Fibroblast of villous mesenchyme (primary cell): ENCODE data around the gene ACER1. TPM values are rescaled to one million over a fixed set of nuclear protein-coding genes. Genes with fewer than 3 reads are reported as not detected.
"Not testable (repeated sequence)": the region's sequence is repeated elsewhere in the genome, so short reads cannot be mapped to it uniquely, and the experiment has no call there.

ENCODE experiments used
- DNase-seq: peaks from one replicate; pipeline ENCODE4 v3.0.0-alpha.2; 2010; ENCODE audit warnings: low read depth
- H3K4me3 ChIP-seq: 2 replicates; pipeline ENCODE4 v1.5.1; 2011; ENCODE audit warnings: low read depth, mild to moderate bottlenecking, low read length
- CTCF ChIP-seq: IDR thresholded peaks from 2 replicates; pipeline ENCODE4 v1.5.1; 2012; ENCODE audit warnings: low read depth, mild to moderate bottlenecking, low read length; ENCODE audit not compliant: insufficient read depth
- total RNA-seq: library from RNA; depleted of rRNA; stranded (reverse); fragments of >200 nt; gene quantifications from 2 replicates; pipeline ENCODE4 v1.2.3, GENCODE V29; 2012

ACER1 gene
- total RNA-seq, 1 donor, result not detected

- DNase-seq, result peak; percentile 100
- H3K4me3 ChIP-seq, result peak within 1 kb of the TSS; percentile 82
- no peak for TF ChIP-seq CTCF
Observed at GRCh38 chr19:6372594-6373095, 39.2 kb upstream of the ACER1 start, which contains the start of gene ALKBH7. ALKBH7 (plus strand) TSS chr19:6372794; CDS start chr19:6372821, 27 bp downstream.

GRCh38 chr19:6364353-6364752, 30.9 kb upstream of the ACER1 start:
- no peak overlapping the region for H3K4me3 ChIP-seq
- TF ChIP-seq CTCF, result no peak
- no peak for DNase-seq

- no peak for DNase-seq
- H3K4me3 ChIP-seq, result peak overlapping the region; percentile 86
- no peak for TF ChIP-seq CTCF
Observed at GRCh38 chr19:6362351-6362801, 29.0 kb upstream of the ACER1 start.

GRCh38 chr19:6362027-6362350, 28.6 kb upstream of the ACER1 start:
- no peak for TF ChIP-seq CTCF
- peak; percentile 33 for DNase-seq
- peak overlapping the region; percentile 86 for H3K4me3 ChIP-seq

GRCh38 chr19:6360857-6361216, 27.4 kb upstream of the ACER1 start:
- H3K4me3 ChIP-seq, result peak overlapping the region; percentile 86
- DNase-seq, result not testable (repeated sequence)

- H3K4me3 ChIP-seq, DNase-seq: not testable (repeated sequence)
Observed at GRCh38 chr19:6360445-6360844, 27.0 kb upstream of the ACER1 start.

- no peak for TF ChIP-seq CTCF
- no peak for DNase-seq
- no peak overlapping the region for H3K4me3 ChIP-seq
Observed at GRCh38 chr19:6359568-6360341, 26.3 kb upstream of the ACER1 start.

- H3K4me3 ChIP-seq, result no peak overlapping the region
- TF ChIP-seq CTCF, result no peak
- no peak for DNase-seq
Observed at GRCh38 chr19:6358003-6358402, 24.6 kb upstream of the ACER1 start.
